22Rv1 (cell line): ENCODE data around the gene NADK.

Experiments
- ZFX ChIP-seq: fragments of 450-650 bp; IDR thresholded peaks from 2 replicates; pipeline ENCODE4 v1.6.1; 2017; ENCODE audit warnings: antibody characterized with exemption, borderline replicate concordance
- TF ChIP-seq, protein P1 (sequence below): fragments of 450-650 bp; IDR thresholded peaks from 2 replicates; pipeline ENCODE4 v1.5.1; 2017; ENCODE audit warnings: mild to moderate bottlenecking

DNA sequence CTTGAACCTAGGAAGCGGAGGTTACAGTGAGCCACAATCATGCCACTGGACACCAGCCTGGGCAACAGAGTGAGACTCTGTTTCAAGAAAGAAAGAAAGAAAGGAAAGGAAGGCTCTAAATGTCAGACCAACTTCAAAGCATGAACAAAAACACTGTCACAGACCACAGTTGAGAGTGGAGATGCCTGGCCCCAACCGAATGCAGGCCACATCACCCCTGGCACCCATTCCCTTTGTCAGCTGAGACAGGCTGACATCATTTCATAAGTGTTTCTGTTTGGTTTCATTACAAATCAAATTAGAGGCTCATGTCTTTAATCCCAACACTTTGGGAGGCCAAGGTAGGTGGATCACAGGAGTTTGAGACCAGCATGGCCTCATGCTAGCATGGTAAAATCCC lies 28.6 kb upstream of the NADK start:
- TF ChIP-seq, protein P1, sequence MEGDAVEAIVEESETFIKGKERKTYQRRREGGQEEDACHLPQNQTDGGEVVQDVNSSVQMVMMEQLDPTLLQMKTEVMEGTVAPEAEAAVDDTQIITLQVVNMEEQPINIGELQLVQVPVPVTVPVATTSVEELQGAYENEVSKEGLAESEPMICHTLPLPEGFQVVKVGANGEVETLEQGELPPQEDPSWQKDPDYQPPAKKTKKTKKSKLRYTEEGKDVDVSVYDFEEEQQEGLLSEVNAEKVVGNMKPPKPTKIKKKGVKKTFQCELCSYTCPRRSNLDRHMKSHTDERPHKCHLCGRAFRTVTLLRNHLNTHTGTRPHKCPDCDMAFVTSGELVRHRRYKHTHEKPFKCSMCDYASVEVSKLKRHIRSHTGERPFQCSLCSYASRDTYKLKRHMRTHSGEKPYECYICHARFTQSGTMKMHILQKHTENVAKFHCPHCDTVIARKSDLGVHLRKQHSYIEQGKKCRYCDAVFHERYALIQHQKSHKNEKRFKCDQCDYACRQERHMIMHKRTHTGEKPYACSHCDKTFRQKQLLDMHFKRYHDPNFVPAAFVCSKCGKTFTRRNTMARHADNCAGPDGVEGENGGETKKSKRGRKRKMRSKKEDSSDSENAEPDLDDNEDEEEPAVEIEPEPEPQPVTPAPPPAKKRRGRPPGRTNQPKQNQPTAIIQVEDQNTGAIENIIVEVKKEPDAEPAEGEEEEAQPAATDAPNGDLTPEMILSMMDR: no peak
- TF ChIP-seq ZFX: no peak
